A549 treated with AZD2906 at 1 μM for 4 hours (cell line): ENCODE data around the gene GSTP1. TPM values are rescaled to one million over a fixed set of nuclear protein-coding genes. Genes with fewer than 3 reads are reported as not detected.

Source experiments
- total RNA-seq: library from RNA; stranded (reverse); fragments of 200-300 nt; extraction: Qiagen RNA extraction; gene quantifications from 5 replicates; pipeline ENCODE4 v1.2.3, GENCODE V29; 2022

GSTP1 gene
- total RNA-seq: 1,419 to 1,819 TPM (median 1,677 TPM) in 5 replicates

GRCh38 chr11:67583247-67584204 lies at the start of gene GSTP1:
Gene GSTP1 (plus strand): TSS chr11:67583812. CDS start chr11:67583844, 32 bp downstream.

GRCh38 chr11:67606492-67607295 lies 23.1 kb downstream of the GSTP1 start, which contains the start of gene NDUFV1:
Gene NDUFV1 (plus strand): TSS chr11:67606936. CDS start chr11:67607005, 69 bp downstream.

GRCh38 chr11:67629386-67630227 lies 46.0 kb downstream of the GSTP1 start, which contains the start of gene NUDT8:
Gene NUDT8 (minus strand): TSS chr11:67629937. CDS start chr11:67629911, 26 bp downstream.

Other genes starting within 250 kb of the GSTP1 start
- 182 to 236 TPM (median 217 TPM) in 5 replicates for gene POLD4, start 230.3 kb upstream of the GSTP1 start, total RNA-seq
- gene CLCF1, start 210.2 kb upstream of the GSTP1 start, total RNA-seq: 31.3 to 37.6 TPM (median 34.8 TPM) in 5 replicates
- gene RAD9A, start 191.8 kb upstream of the GSTP1 start, total RNA-seq: 20.0 to 29.1 TPM (median 28.0 TPM) in 5 replicates
- 277 to 291 TPM (median 280 TPM) in 5 replicates for gene PPP1CA, start 182.0 kb upstream of the GSTP1 start, total RNA-seq
- gene TBC1D10C, start 179.7 kb upstream of the GSTP1 start, total RNA-seq: 0.07 to 0.17 TPM (median 0.10 TPM) in 4 of 5 replicates, not detected in the other
- gene CARNS1, start 168.1 kb upstream of the GSTP1 start, total RNA-seq: 0.12 to 0.21 TPM (median 0.13 TPM) in 5 replicates
- gene RPS6KB2, start 155.3 kb upstream of the GSTP1 start, total RNA-seq: 41.7 to 51.2 TPM (median 49.8 TPM) in 5 replicates
- 0.23 to 0.34 TPM (median 0.28 TPM) in 5 replicates for gene PTPRCAP, start 146.1 kb upstream of the GSTP1 start, total RNA-seq
- 56.1 to 66.9 TPM (median 61.3 TPM) in 5 replicates for gene CORO1B, start 140.3 kb upstream of the GSTP1 start, total RNA-seq
- gene GPR152, start 131.1 kb upstream of the GSTP1 start, total RNA-seq: 0.03 to 0.08 TPM in 2 of 5 replicates, not detected in the others
- not detected in 5 replicates for gene CABP4, start 128.5 kb upstream of the GSTP1 start, total RNA-seq
- gene TMEM134, start 114.6 kb upstream of the GSTP1 start, total RNA-seq: 53.4 to 68.0 TPM (median 64.3 TPM) in 5 replicates
- 42.0 to 49.2 TPM (median 45.5 TPM) in 5 replicates for gene AIP, start 100.8 kb upstream of the GSTP1 start, total RNA-seq
- 28.9 to 42.9 TPM (median 37.8 TPM) in 5 replicates for gene PITPNM1, start 78.4 kb upstream of the GSTP1 start, total RNA-seq
- gene CDK2AP2, start 75.7 kb upstream of the GSTP1 start, total RNA-seq: 58.0 to 88.8 TPM (median 86.2 TPM) in 5 replicates
- gene CABP2, start 60.4 kb upstream of the GSTP1 start, total RNA-seq: not detected in 5 replicates
- gene NDUFV1, start 23.1 kb downstream of the GSTP1 start, total RNA-seq: 135 to 153 TPM (median 148 TPM) in 5 replicates
- 7.3 to 15.3 TPM (median 14.6 TPM) in 5 replicates for gene NUDT8, start 46.1 kb downstream of the GSTP1 start, total RNA-seq
- not detected in 5 replicates for gene TBX10, start 56.0 kb downstream of the GSTP1 start, total RNA-seq
- 0.93 to 1.6 TPM (median 1.4 TPM) in 5 replicates for gene ACY3, start 66.9 kb downstream of the GSTP1 start, total RNA-seq
- not detected in 5 replicates for gene ALDH3B2, start 90.8 kb downstream of the GSTP1 start, total RNA-seq